ENCODE results near the gene WBP2.

The WBP2 gene

GRCh38 chr17:75842963-75843576 lies 12.1 kb downstream of the WBP2 start:
- no peaks in the 10 kb centered on the region for H3K4me1 ChIP-seq (ENCODE audit: insufficient read depth, low read length)
- no peaks in the 10 kb centered on the region for H3K27me3 ChIP-seq (ENCODE audit: insufficient read depth, low read length)
- H3K36me3 ChIP-seq (ENCODE audit: insufficient read depth, low read length) = peaks cover 20% of the 10 kb centered on the region
- H3K9me3 ChIP-seq (ENCODE audit: low read length) = no peaks in the 10 kb centered on the region
- no peak overlapping the region for H2AFZ ChIP-seq (ENCODE audit: low read depth, low read length)
- no peak overlapping the region for H3K4me3 ChIP-seq (ENCODE audit: low read length)

GRCh38 chr17:75842411-75842810 lies 12.7 kb downstream of the WBP2 start:
- H3K9me3 ChIP-seq (ENCODE audit: low read length) = no peaks in the 10 kb centered on the region
- H3K4me1 ChIP-seq (ENCODE audit: insufficient read depth, low read length) = no peaks in the 10 kb centered on the region
- no peak overlapping the region for H3K4me3 ChIP-seq (ENCODE audit: low read length)
- H3K27me3 ChIP-seq (ENCODE audit: insufficient read depth, low read length) = no peaks in the 10 kb centered on the region
- H3K36me3 ChIP-seq (ENCODE audit: insufficient read depth, low read length) = peaks cover 14% of the 10 kb centered on the region
- H2AFZ ChIP-seq (ENCODE audit: low read depth, low read length) = no peak overlapping the region

- H3K36me3 ChIP-seq (ENCODE audit: insufficient read depth, low read length) = no peaks in the 10 kb centered on the region
- H3K4me3 ChIP-seq (ENCODE audit: low read length) = no peak overlapping the region
These were observed 14.4 kb downstream of the WBP2 start for GRCh38 chr17:75840799-75841164.

GRCh38 chr17:75839942-75840798 lies 15.0 kb downstream of the WBP2 start:
- Histone ChIP-seq H3K4me3 (ENCODE audit: low read length) (no peak overlapping the region), H3K9me3 (ENCODE audit: low read length) (no peaks in the 10 kb centered on the region), H3K27me3 (ENCODE audit: insufficient read depth, low read length) (no peaks in the 10 kb centered on the region), H2AFZ (ENCODE audit: low read depth, low read length) (no peak overlapping the region), H3K36me3 (ENCODE audit: insufficient read depth, low read length) (no peaks in the 10 kb centered on the region), H3K4me1 (ENCODE audit: insufficient read depth, low read length) (no peaks in the 10 kb centered on the region)

More at GRCh38 chr17:75840799-75841164, 14.4 kb downstream of the WBP2 start:
- Histone ChIP-seq H3K4me1 (ENCODE audit: insufficient read depth, low read length) (no peaks in the 10 kb centered on the region), H3K27me3 (ENCODE audit: insufficient read depth, low read length) (no peaks in the 10 kb centered on the region), H3K9me3 (ENCODE audit: low read length) (no peaks in the 10 kb centered on the region), H2AFZ (ENCODE audit: low read depth, low read length) (no peak overlapping the region)

GRCh38 chr17:75838410-75838809 lies 16.7 kb downstream of the WBP2 start:
- no peaks in the 10 kb centered on the region for H3K27me3 ChIP-seq (ENCODE audit: insufficient read depth, low read length)

GRCh38 chr17:75837899-75838298 lies 17.2 kb downstream of the WBP2 start:
- no peaks in the 10 kb centered on the region for H3K4me1 ChIP-seq (ENCODE audit: insufficient read depth, low read length)
- H3K4me3 ChIP-seq (ENCODE audit: low read length) = no peak overlapping the region
- no peak overlapping the region for H2AFZ ChIP-seq (ENCODE audit: low read depth, low read length)
- H3K27me3 ChIP-seq (ENCODE audit: insufficient read depth, low read length) = no peaks in the 10 kb centered on the region
- no peaks in the 10 kb centered on the region for H3K9me3 ChIP-seq (ENCODE audit: low read length)
- no peaks in the 10 kb centered on the region for H3K36me3 ChIP-seq (ENCODE audit: insufficient read depth, low read length)

More at GRCh38 chr17:75838410-75838809, 16.7 kb downstream of the WBP2 start:
- no peaks in the 10 kb centered on the region for H3K9me3 ChIP-seq (ENCODE audit: low read length)
- no peaks in the 10 kb centered on the region for H3K36me3 ChIP-seq (ENCODE audit: insufficient read depth, low read length)
- no peak overlapping the region for H2AFZ ChIP-seq (ENCODE audit: low read depth, low read length)
- H3K4me1 ChIP-seq (ENCODE audit: insufficient read depth, low read length) = no peaks in the 10 kb centered on the region
- H3K4me3 ChIP-seq (ENCODE audit: low read length) = no peak overlapping the region

- Histone ChIP-seq H3K36me3 (ENCODE audit: insufficient read depth, low read length) (no peaks in the 10 kb centered on the region), H2AFZ (ENCODE audit: low read depth, low read length) (no peak overlapping the region), H3K9me3 (ENCODE audit: low read length) (no peaks in the 10 kb centered on the region), H3K4me1 (ENCODE audit: insufficient read depth, low read length) (no peaks in the 10 kb centered on the region), H3K4me3 (ENCODE audit: low read length) (no peak overlapping the region), H3K27me3 (ENCODE audit: insufficient read depth, low read length) (no peaks in the 10 kb centered on the region)
These were observed 18.5 kb downstream of the WBP2 start for GRCh38 chr17:75836605-75837004.

- no peaks in the 10 kb centered on the region for H3K27me3 ChIP-seq (ENCODE audit: insufficient read depth, low read length)
- no peak overlapping the region for H2AFZ ChIP-seq (ENCODE audit: low read depth, low read length)
- H3K4me3 ChIP-seq (ENCODE audit: low read length) = no peak overlapping the region
- no peaks in the 10 kb centered on the region for H3K9me3 ChIP-seq (ENCODE audit: low read length)
- no peaks in the 10 kb centered on the region for H3K36me3 ChIP-seq (ENCODE audit: insufficient read depth, low read length)
- no peaks in the 10 kb centered on the region for H3K4me1 ChIP-seq (ENCODE audit: insufficient read depth, low read length)
These were observed 19.5 kb downstream of the WBP2 start for GRCh38 chr17:75835654-75835987.

GRCh38 chr17:75834928-75835653 lies 20.0 kb downstream of the WBP2 start:
- no peak overlapping the region for H3K4me3 ChIP-seq (ENCODE audit: low read length)
- H2AFZ ChIP-seq (ENCODE audit: low read depth, low read length) = no peak overlapping the region
- no peaks in the 10 kb centered on the region for H3K27me3 ChIP-seq (ENCODE audit: insufficient read depth, low read length)
- no peaks in the 10 kb centered on the region for H3K36me3 ChIP-seq (ENCODE audit: insufficient read depth, low read length)
- no peaks in the 10 kb centered on the region for H3K4me1 ChIP-seq (ENCODE audit: insufficient read depth, low read length)
- no peaks in the 10 kb centered on the region for H3K9me3 ChIP-seq (ENCODE audit: low read length)

GRCh38 chr17:75834279-75834920 lies 20.7 kb downstream of the WBP2 start:
- Histone ChIP-seq H2AFZ (ENCODE audit: low read depth, low read length) (no peak overlapping the region), H3K36me3 (ENCODE audit: insufficient read depth, low read length) (no peaks in the 10 kb centered on the region), H3K27me3 (ENCODE audit: insufficient read depth, low read length) (no peaks in the 10 kb centered on the region), H3K4me1 (ENCODE audit: insufficient read depth, low read length) (no peaks in the 10 kb centered on the region), H3K9me3 (ENCODE audit: low read length) (no peaks in the 10 kb centered on the region), H3K4me3 (ENCODE audit: low read length) (no peak overlapping the region)

GRCh38 chr17:75832652-75833400 lies 22.3 kb downstream of the WBP2 start:
- H3K27me3 ChIP-seq (ENCODE audit: insufficient read depth, low read length) = no peaks in the 10 kb centered on the region
- H2AFZ ChIP-seq (ENCODE audit: low read depth, low read length) = no peak overlapping the region
- no peaks in the 10 kb centered on the region for H3K4me1 ChIP-seq (ENCODE audit: insufficient read depth, low read length)
- no peaks in the 10 kb centered on the region for H3K9me3 ChIP-seq (ENCODE audit: low read length)
- no peaks in the 10 kb centered on the region for H3K36me3 ChIP-seq (ENCODE audit: insufficient read depth, low read length)
- no peak overlapping the region for H3K4me3 ChIP-seq (ENCODE audit: low read length)

GRCh38 chr17:75832164-75832651 lies 22.9 kb downstream of the WBP2 start:
- H3K4me3 ChIP-seq (ENCODE audit: low read length) = no peak overlapping the region
- H3K36me3 ChIP-seq (ENCODE audit: insufficient read depth, low read length) = no peaks in the 10 kb centered on the region
- no peak overlapping the region for H2AFZ ChIP-seq (ENCODE audit: low read depth, low read length)
- H3K9me3 ChIP-seq (ENCODE audit: low read length) = no peaks in the 10 kb centered on the region
- H3K4me1 ChIP-seq (ENCODE audit: insufficient read depth, low read length) = no peaks in the 10 kb centered on the region
- no peaks in the 10 kb centered on the region for H3K27me3 ChIP-seq (ENCODE audit: insufficient read depth, low read length)
